ENCODE results near the gene GRIN3B. TPM values are rescaled to one million over a fixed set of nuclear protein-coding genes. Genes with fewer than 3 reads are reported as not detected.

The GRIN3B gene
- total RNA-seq, 1 donor from 2014 or later = not detected

- ATAC-seq (no peak), DNase-seq (ENCODE audit: low spot score) (no peak)
- intact Hi-C loops (cut with DNase I) = no loop called here
These were observed 32.1 kb downstream of the GRIN3B start for GRCh38 chr19:1032264-1032867.

DNA sequence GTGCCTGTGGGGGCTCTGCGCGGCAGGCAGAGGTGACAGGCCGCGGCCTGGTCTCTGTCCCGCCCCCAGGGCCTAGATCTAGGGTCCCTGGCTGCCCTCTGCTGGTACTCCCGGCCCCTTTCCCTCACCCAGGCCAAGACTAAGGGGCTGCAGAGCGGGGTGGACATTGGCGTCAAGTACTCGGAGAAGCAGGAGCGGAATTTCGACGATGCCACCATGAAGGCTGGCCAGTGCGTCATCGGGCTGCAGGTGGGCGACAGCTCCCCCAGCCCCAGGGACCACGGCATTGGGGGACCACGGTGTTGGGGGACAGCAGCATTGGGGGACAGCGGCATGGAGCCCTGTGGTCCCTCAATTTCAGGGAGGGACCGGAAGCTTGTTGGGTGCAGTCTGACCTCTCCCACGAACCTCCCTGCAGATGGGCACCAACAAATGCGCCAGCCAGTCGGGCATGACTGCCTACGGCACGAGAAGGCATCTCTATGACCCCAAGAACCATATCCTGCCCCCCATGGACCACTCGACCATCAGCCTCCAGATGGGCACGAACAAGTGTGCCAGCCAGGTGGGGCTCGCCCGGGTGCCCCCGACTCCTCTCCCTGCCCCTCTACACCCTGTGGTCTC, 35.9 kb downstream of the GRIN3B start:
- DNase-seq (ENCODE audit: low spot score) (no peak), ATAC-seq (no peak)
- intact Hi-C loops (cut with DNase I) = loop anchor here (5.0 kb wide), 1 partner anchor 56 kb away; no protein-coding TSS in a partner anchor

- intact Hi-C loops (cut with DNase I) = loop anchor here (5.0 kb wide), 1 partner anchor 55 kb away; no protein-coding TSS in a partner anchor
- DNase-seq (ENCODE audit: low spot score) = no peak
- ATAC-seq = no peak
These were observed 37.4 kb downstream of the GRIN3B start for GRCh38 chr19:1037621-1038064.

DNA sequence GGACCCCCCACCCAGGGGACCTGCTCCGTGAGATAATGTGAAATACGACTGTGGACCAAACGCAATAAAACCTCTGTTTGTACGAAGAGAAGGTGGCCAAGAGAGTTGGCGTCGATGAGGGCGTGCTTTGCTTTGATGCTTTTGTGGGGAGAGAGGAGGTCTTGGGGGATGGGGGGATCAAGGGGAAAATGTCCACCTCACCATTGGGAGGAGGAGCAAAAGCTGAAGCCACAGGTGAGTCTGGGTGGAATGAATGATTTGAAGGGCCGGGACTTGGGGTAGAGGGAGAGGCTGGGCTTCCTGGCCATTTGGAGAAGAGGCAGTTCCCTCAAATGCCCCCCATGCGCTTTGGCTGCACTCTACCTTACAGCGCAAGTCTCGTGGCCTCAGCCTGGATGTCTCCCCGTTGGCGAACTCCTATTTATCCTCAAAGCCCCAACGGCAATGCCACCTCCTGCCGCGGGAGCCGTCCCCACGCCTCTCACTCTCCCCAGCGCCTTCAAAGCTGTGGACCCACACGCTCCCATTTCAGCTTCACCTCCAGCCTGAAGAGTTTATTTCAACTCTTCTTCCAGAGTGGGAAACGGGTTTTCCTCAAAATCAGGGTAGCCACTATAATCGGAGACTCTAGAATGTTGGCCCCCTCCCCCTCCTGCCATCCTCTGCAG, 38.9 kb downstream of the GRIN3B start:
- DNase-seq (ENCODE audit: low spot score) = no peak
- intact Hi-C loops (cut with DNase I) = loop anchor here (5.0 kb wide), 1 partner anchor 53 kb away; no protein-coding TSS in a partner anchor
- ATAC-seq = no peak

DNA sequence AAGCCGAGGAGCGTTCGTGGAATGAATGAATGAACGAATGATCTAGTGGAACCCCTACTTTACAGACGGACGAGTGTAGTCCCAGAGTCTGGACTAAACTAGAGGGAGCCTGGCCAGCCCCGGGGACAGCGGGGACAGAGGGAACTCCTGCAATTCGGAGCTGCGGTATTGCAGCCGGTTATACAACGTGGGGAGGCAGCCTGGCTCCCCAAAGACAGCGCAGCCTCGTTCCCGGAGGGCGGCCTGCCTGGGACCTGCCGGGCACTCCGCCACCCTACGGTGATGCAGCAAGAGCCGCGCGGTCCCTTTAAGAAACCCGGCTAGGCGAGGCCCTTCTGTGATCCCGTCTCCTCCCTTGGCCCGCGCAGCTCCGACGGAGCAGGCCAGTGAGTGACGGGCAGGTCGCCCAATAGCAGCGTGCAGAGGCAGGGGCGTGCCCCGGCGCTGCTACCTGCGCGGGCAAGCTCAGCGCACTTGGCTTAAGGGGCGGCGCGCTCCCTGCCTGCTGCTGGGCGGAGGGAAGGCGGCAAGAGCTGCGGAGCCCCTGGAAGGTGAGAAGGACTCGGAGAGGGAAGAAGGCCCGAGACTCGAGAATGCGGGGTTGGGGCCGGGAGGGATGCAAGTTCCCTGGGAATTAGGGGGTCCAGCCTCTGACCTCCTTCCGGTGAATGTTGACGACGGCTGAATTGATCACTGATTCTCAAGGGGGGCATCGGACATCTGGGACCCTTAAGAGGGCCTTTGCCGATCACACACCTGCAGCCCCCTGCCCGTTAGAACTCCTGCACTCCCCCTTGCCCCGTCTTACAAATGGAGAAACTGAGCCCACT, 39.6 kb downstream of the GRIN3B start, which contains the start of gene ABCA7:
TSS of gene ABCA7 (plus strand) at position 462 of the 830 bp plus-strand sequence. CDS start 1,255 bp downstream, outside the sequence.
- intact Hi-C loops (cut with DNase I) = loop anchor here (5.0 kb wide), 1 partner anchor 52 kb away; no protein-coding TSS in a partner anchor
- ATAC-seq (peak; percentile 94), DNase-seq (ENCODE audit: low spot score) (peak; percentile 98)

GRCh38 chr19:1040476-1041271, 40.5 kb downstream of the GRIN3B start:
- intact Hi-C loops (cut with DNase I) = no loop called here
- ATAC-seq (peak; percentile 66), DNase-seq (ENCODE audit: low spot score) (peak; percentile 91)

DNA sequence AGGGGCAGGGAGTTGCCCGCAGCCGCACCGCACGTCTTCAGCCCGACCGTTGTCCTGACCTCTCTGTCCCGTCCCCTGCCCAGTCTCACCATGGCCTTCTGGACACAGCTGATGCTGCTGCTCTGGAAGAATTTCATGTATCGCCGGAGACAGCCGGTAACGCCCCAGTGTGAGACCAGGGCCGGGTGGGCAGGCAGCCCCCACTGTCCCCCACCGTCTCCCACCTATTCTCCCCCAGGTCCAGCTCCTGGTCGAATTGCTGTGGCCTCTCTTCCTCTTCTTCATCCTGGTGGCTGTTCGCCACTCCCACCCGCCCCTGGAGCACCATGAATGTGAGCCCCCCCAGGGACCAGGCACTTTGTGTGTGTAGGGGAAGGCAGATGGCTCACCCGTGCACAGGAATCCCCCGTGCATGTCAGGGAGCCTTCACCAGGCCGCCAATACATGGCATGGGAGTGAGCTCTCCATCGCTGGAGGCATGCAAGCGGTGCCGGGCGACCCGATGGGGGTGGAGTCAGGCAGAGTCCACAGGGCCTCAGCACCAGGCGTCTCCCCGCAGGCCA, 41.1 kb downstream of the GRIN3B start:
- DNase-seq (ENCODE audit: low spot score) = no peak
- intact Hi-C loops (cut with DNase I) = no loop called here
- ATAC-seq = no peak

- ATAC-seq (peak; percentile 7), DNase-seq (ENCODE audit: low spot score) (no peak)
- intact Hi-C loops (cut with DNase I) = no loop called here
These were observed 41.8 kb downstream of the GRIN3B start for GRCh38 chr19:1041835-1042685.

DNA sequence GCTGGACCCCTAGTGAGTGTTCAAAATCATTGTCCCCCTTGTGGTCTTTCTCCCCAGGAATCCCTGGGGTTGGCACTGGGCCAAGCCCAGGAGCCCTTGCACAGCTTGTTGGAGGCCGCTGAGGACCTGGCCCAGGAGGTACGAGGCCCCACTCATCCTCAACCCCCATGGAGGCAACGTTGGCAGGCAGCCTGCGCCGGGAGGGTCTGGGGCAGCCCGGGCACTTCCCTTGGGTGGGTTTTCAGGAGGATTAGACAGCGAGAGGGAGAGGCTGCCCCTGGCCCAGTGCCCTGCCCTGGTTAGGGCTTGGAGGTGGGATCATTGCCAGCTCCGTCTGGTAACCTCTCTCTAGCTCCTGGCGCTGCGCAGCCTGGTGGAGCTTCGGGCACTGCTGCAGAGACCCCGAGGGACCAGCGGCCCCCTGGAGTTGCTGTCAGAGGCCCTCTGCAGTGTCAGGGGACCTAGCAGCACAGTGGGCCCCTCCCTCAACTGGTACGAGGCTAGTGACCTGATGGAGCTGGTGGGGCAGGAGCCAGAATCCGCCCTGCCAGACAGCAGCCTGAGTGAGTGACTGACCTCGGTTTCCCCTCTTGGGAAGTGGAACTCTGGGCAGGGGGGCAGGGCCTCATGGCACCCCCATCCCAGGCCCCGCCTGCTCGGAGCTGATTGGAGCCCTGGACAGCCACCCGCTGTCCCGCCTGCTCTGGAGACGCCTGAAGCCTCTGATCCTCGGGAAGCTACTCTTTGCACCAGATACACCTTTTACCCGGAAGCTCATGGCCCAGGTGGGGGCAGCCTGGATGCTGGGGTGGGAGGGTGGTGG, 42.7 kb downstream of the GRIN3B start:
- DNase-seq (ENCODE audit: low spot score) (no peak), ATAC-seq (peak; percentile 5)
- intact Hi-C loops (cut with DNase I) = no loop called here

GRCh38 chr19:1045247-1045603, 45.0 kb downstream of the GRIN3B start:
- intact Hi-C loops (cut with DNase I) = no loop called here
- ATAC-seq (no peak), DNase-seq (ENCODE audit: low spot score) (no peak)

DNA sequence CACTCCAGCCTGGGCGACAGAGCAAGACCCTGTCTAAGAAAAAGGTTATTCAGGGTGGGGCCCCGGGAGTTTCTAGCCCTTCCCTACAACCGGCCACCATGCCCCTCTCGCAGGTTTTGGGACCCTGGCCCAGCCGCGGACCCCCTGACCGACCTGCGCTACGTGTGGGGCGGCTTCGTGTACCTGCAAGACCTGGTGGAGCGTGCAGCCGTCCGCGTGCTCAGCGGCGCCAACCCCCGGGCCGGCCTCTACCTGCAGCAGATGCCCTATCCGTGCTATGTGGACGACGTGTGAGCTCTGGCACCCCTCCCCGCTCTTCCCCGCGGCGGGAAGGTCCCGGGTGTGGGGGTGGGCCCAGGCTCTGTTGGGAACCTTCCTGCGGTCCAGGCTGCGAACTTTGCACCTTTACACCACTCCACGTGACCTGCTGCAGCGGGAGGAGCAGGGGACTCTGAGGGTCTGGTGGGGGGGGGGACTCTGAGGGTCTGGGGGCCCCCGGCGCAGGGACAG, 46.0 kb downstream of the GRIN3B start:
- DNase-seq (ENCODE audit: low spot score) (no peak), ATAC-seq (no peak)
- intact Hi-C loops (cut with DNase I) = no loop called here

DNA sequence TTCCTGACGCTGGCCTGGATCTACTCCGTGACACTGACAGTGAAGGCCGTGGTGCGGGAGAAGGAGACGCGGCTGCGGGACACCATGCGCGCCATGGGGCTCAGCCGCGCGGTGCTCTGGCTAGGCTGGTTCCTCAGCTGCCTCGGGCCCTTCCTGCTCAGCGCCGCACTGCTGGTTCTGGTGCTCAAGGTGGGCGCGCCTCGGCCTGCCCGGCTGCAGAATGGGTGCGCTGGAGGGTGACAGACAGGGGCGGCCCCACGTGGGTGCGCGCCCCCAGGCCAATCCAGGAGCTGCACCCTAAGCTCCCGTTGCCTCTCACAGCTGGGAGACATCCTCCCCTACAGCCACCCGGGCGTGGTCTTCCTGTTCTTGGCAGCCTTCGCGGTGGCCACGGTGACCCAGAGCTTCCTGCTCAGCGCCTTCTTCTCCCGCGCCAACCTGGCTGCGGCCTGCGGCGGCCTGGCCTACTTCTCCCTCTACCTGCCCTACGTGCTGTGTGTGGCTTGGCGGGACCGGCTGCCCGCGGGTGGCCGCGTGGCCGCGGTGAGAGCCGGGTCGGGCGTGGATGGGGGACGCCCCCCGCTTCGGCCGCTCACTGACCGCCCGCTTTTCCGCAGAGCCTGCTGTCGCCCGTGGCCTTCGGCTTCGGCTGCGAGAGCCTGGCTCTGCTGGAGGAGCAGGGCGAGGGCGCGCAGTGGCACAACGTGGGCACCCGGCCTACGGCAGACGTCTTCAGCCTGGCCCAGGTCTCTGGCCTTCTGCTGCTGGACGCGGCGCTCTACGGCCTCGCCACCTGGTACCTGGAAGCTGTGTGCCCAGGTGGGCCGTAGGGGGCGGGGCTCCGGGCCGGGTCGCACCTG, 46.8 kb downstream of the GRIN3B start:
- intact Hi-C loops (cut with DNase I) = no loop called here
- DNase-seq (ENCODE audit: low spot score) (no peak), ATAC-seq (no peak)

- no peak for ATAC-seq
- DNase-seq (ENCODE audit: low spot score) = no peak
- intact Hi-C loops (cut with DNase I) = no loop called here
These were observed 47.5 kb downstream of the GRIN3B start for GRCh38 chr19:1047696-1048147.

- intact Hi-C loops (cut with DNase I) = no loop called here
- DNase-seq (ENCODE audit: low spot score) (no peak), ATAC-seq (no peak)
These were observed 48.9 kb downstream of the GRIN3B start for GRCh38 chr19:1049106-1049505.

DNA sequence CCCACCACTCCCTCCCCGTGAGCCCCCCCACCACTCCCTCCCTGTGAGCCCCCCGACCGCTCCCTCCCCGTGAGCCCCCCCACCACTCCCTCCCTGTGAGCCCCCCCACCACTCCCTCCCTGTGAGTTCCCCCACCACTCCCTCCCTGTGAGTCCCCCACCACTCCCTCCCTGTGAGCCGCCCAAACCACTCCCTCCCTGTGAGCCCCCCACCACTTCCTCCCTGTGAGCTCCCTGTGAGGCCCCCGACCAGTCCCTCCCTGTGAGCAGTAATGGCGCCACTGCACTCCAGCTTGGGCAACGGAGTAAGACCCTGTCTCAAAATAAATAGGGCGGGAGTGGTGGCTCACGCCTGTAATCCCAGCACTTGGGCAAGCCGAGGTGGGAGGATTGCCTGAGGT, 49.6 kb downstream of the GRIN3B start:
- no peak for DNase-seq (ENCODE audit: low spot score)
- intact Hi-C loops (cut with DNase I) = no loop called here
- no peak for ATAC-seq

All from sciatic nerve (tissue), 2 donors.